ENCODE measurements around the gene GRSF1.
"Not testable (repeated sequence)": the region's sequence is repeated elsewhere in the genome, so short reads cannot be mapped to it uniquely, and the experiment has no call there.

The GRSF1 gene

DNA sequence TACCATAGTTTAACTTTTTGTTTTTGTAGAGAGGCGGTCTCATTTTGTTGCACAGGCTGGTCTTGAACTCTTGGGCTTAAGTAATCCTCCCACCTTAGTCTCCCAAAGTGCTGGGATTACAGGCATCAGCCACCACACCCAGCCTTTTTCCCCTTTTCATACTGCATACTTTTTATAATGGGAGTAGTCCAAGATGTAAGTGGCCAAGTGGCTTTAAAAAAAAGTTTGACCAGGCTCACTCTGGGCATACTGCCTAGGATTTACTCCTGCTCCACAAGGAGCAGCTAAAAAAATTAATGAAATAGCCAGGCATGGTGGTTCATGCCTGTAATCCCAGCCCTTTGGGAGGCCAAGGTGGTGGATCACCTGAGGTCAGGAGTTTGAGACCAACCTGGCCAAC is 6.0 kb downstream of the GRSF1 start:
- no peak for DNase-seq (ENCODE audit: low spot score)

DNA sequence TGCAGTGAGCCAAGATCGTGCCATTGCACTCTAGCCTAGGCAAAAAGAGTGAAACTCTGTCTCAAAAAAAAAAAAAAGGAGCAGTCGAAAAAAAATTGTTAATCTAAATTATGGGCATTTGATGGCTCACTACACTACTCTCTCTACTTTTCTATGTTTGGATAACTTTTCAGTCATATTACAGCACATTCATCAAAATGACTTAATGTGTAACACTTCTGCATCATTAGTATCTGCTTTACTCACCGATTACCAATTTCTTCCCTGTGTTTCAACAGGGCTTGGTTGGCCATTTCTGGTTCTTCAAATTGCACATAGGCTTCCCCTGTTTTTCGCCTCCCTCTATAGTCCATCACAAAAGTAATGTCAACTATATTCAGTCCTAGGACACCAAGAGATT is 8.4 kb downstream of the GRSF1 start:
- no peak for DNase-seq (ENCODE audit: low spot score)

DNA sequence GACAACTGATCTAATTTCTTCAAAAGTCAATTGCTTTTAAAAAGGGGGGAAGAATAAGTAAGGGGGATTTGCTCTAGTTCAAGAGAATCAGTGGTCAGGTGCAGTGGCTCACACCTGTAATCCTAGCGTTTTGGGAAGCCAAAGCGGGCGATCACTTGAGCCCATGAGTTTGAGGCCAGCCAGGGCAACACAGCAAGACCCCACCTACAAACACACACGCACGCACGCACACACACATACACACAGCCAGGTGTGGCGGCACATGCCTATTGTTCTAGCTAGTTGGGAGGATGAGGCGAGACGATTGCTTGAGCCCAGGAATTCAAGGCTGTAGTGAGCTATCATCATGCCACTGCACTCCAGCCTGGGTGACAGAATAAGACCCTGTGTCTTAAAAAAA is 9.6 kb downstream of the GRSF1 start:
- no peak for DNase-seq (ENCODE audit: low spot score)

DNA sequence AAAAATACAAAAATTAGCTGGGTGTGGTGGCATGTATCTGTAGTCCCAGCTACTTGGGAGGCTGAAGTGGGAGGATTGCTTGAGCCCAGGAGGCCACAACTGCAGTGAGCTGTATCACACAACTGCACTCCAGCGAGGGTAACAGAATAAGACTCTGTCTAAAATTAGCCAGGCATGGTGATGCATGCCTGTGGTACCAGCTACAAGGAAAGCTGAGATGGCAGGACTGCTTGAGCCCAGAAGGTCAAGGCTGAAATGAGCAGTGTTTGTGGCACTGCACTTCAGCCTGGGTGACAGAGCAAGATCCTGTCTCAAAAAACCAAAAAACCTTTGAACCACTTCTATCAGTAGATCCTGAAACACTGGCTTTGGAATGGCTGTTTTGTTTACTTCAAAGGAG is 10.2 kb downstream of the GRSF1 start:
- no peak for DNase-seq (ENCODE audit: low spot score)

DNA sequence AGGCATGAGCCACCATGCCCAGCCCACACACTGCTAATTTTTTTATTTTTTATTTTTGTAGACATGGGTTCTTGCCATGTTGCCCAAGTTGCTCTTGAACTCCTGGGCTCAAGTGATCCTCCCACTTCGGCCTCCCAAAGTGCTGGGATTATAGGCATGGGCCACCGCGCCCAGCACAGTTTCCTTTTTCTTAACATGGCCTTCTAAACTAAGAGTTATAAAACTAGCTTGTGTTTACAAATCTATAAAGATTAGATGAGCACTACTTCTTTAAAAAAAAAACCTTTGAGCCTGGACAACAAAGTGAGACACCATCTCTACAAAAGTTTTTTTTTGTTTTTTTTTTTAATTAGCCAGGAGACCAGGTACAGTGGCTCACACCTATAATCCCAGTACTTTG is 10.7 kb downstream of the GRSF1 start:
- DNase-seq (ENCODE audit: low spot score), result no peak

DNA sequence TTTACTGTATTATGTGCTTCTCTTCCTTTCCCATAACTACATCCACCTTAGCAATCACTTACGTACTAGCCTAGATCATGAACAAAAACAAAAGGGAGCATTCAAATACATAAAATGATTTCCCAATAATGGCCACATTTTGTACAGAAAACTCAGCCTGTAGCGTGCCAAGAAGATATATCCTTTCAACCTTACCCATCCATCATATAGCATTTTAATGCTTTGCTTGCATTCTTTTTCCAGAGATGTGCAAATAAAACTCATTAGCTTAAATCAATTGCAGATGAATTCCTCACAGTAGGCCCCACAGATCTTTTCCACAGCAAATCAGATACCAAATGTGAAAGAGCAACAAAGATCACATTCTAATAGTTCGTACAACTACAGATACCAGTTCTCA is 20.8 kb downstream of the GRSF1 start:
- DNase-seq (ENCODE audit: low spot score), result no peak

DNA sequence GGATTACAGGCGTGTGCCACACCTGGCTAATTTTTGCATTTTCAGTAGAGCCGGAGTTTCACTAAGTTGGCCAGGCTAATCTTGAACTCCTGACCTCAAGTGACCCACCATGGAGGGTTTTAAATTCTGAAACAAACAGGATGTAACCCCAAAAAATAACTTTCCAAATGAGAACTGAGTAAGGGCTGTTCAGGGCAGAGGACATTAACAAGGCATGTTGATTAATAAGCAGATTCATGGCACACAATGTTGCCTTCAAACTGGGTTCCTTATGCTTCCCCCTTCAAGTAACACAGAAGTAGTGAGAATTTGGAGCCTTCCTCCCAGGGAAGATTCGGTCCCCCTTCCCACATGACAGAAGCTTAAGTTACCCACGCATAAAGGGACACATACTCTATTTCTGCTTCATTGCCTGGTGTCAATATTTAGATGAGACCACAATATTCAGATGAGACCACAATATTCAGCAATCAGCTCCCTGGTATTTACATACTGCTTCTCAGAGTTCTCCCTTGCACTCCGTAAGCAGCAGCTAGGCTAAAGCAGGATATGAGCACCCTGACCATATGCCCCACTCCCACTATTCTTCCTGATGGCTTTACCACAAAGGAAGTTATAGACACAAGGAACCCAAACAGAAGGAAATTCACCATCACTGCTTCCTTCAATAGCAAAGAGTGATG is 21.4 kb downstream of the GRSF1 start:
- no peak for DNase-seq (ENCODE audit: low spot score)

DNA sequence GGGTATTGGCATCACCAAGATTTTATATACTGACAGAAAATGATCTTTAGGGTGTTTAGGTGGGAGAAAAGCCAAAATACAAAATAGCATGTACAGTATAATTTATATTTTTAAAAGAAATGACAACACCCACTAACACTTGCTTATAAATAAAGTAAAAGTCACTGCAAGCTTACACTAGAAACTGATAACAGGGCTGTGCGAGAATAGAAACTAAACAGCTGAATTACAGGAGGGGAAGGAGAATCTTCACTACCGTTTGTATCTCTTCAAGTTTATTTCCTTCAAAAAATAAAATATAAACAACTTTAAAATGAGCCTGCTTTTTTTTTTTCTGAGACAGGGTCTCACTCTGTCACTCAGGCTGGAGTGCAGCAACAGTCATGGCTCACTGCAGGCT is 22.8 kb downstream of the GRSF1 start:
- no peak for DNase-seq (ENCODE audit: low spot score)

DNA sequence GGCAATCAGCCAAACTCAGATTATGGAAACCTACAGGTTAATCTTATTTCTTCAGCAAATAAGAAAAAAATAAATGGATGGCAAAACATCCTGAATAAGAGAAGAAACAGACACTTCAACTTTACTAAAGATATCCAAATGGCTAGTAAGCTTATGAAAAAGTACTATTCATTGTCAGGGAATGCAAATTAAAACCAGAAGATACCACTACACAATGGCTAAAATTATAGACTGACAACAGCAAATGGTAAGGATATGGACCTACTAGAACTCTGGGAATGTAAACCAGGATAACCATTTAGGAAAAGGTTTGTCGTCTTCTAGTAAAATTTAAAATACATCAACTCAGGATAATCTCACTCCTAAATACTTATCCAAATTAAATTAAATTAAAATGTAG is 24.3 kb downstream of the GRSF1 start:
- no peak for DNase-seq (ENCODE audit: low spot score)

DNA sequence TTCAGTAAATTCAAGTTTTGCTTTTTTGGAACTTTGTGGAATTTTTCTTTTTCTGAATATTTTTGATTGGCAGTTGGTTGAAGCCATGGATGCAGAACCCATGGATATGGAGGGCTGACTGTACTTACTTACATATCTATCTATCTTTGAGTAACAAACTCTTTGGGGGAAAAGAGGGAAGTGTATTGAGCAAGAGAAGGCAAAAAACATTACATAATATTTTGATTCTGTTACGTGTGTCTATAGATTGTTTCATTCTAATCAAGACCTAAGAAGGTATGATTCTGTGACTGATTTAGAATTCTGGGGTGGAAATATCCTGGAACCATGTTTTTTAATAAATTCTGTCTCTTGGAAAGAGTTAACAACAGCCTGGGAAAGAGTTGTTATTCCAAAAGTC is 31.5 kb downstream of the GRSF1 start:
- no peak for DNase-seq (ENCODE audit: low spot score)

DNA sequence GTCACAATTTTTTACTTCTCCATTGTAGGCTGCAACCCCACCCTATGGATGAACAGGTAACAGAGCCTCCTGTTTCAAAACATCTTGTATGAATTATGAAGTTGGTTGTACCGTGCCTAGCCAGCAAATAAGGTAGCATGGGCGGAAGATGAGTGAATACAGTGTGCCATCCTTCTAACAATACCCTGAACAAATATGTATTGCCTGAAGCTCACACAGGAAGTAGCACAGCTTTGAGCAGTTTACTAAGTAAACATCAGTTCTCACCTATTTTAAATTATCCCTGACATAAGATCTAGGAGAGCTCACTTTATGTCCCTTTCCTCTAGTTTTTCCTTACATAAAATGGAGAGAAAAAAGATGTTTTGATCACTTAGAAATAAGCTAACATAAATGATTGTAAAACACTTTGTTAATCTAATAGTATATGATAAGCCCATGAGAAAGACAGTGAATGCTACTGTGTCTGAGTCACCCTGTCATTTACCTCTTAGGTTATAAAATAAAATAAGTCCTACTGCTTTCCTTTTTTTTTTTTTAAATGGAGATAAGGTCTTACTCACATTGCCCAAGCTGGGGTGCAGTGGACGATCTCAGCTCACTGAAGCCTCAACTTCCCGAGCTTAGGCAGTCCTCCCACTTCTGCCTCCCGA is 36.6 kb downstream of the GRSF1 start:
- no peak for DNase-seq (ENCODE audit: low spot score)

DNA sequence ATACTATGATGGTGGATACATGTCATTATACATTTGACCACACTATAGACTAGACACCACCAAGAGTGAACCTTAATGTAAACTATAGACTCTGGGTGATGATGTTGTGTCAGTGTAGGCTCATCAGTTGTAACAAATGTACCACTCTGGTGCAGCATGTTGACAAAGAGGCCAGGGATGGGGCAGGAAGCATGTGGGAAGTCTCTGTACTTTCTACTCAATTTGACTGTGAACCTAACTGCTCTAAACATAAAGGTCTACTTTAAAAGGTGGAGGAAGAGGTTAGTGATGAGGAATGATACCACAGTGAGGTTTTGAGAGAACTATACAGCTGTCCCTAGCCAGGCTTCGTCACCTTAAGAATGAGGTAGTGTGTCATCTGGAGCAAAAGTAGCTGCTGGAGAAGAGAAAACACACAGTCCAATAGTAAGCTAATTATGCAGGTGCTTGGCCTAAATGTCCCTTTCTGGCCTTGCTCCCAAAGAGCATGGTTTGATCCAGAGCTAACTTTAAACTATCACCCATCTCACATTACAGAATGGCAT is 38.4 kb downstream of the GRSF1 start:
- DNase-seq (ENCODE audit: low spot score), result no peak

DNA sequence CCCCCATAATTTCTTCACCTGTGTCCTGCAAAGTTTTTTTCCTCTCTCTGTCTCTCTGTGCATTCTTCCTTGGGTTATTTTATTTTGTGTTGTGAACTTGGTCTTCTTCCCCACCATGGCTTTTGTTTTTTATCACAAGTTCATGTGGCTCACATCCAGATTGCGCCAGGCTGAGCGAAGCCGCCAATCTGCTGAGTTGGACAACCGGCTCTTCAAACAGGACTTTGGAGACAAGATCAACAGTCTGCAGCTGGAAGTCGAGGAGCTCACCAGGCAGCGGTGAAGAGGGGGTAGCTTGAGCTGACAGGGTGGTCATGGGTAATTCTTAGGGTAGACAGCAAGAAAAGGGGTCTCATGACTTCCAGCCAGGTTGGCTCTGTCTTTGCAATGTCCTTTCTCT is 46.1 kb downstream of the GRSF1 start:
- no peak for DNase-seq (ENCODE audit: low spot score)

DNA sequence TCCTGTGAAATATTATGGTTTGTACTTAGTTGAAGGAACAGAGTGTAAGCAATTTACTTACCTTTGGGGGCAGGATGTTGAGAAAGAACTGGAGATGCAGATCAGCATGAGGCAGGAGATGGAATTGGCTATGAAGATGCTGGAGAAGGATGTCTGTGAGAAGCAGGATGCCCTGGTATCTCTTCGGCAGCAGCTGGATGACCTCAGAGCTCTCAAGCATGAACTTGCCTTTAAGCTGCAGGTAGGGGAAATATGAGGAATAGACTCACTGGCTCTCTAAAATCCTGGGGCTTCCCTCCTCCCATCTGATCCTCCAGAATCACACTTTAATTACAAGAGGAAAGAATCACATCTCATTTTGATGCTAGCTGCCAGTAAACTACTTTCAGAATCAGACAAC is 51.0 kb downstream of the GRSF1 start:
- no peak for DNase-seq (ENCODE audit: low spot score)

DNA sequence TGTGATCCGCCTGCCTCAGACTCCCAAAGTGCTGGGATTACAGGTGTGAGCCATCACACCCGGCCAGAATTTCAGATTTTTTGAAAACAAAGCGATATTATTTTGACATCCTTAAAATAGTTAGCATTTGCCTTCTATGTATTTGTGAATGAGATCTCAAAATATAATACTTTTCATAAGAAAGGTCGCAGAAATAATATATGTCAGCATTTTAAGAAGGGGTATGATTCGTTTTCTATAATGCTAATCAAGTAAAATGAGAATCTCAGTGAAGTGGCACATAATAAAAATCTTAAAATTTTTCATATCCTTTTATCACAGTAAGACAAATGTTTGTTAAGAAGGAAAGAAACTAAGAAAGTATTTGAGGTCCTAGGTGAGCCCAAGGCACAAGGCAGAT is 52.2 kb downstream of the GRSF1 start:
- no peak for DNase-seq (ENCODE audit: low spot score)

DNA sequence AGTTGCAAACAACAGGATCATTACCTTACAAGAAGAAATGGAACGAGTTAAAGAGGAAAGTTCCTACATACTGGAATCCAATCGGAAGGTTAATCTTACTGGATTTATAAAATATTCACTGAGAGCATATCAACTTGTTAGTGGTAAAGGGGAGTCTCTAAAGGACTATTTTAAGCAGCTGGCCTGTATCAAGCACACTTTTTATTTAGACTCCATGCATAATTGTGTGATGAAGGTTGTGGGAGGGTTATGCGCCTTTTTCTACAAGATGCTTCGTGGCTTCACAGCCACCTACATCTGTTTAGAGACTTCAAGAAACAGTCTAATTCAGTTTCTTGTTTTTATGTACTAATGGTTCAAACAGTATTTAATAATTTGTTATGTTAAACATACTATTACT is 56.6 kb downstream of the GRSF1 start:
- DNase-seq (ENCODE audit: low spot score), result no peak

DNA sequence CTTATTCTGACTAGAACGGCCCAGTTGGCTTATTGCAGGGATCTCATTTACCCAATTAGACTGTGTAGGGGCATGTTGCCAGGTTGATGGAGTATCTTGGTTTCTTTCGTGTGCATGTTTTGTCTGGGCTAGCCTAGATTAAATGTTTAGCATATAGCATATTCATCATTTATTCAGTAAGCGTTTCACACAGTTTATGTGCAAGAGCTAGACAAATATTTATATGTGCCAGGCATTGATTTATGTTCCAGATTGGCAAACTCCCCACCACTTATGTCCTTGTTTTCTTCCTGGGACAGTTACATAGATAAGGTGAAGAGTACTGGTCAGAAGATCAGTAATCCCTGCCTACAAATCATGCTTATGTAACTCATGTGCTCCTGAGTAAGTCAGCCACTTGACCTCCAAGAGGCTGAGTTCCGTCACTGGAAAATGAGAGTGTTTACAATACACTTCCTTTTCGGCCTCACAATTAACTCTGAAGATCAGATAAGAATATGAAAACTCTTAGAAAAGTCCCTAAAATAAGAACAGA is 60.7 kb downstream of the GRSF1 start:
- no peak for DNase-seq (ENCODE audit: low spot score)

DNA sequence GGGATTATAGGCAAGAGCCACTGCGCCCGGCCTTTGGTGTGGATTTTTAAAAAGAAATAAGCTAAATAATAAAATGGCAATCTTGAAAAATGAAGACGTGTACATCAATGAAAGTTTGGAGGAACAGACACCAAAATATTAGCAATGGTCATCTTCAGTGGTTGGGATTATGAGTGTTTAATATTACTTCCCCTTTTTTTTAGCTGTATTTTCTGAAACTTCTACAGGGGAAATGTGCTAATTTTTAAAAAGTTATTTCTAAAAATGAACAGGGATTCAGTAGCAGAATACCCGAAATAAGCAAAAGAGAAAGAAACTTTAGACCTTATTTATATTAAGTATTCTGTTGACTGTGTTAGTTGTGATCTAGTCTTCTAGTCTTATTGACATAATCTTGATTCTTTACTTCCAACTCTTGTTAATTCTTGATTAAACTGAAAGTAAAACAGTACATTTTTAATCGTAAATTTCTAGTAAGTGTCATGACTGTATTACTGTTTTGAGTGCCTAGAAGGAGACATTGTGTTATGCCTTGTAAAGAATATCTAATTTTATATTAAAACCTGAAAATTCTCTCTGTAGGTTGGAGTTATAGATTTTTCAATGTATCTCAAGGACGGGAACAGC is 66.6 kb downstream of the GRSF1 start:
- DNase-seq (ENCODE audit: low spot score), result no peak

DNA sequence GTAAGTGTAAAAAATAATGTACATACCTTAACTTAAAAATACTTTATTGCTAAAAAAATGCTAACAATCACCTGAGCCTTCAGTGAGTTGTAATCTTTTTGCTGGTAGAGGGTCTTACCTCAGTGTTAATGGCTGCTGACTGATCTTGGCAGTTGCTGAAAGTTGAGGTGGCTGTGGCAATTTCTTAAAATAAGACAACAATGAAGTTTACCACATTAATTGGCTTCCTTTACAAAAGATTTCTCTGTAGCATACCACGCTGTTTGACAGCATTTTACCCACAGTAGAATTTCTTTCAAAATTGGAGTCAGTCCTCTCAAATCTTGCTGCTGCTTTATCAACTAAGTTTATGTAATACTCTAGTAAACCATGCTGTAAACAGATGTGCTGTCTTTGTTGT is 70.3 kb downstream of the GRSF1 start:
- DNase-seq (ENCODE audit: low spot score), result not testable (repeated sequence)

DNA sequence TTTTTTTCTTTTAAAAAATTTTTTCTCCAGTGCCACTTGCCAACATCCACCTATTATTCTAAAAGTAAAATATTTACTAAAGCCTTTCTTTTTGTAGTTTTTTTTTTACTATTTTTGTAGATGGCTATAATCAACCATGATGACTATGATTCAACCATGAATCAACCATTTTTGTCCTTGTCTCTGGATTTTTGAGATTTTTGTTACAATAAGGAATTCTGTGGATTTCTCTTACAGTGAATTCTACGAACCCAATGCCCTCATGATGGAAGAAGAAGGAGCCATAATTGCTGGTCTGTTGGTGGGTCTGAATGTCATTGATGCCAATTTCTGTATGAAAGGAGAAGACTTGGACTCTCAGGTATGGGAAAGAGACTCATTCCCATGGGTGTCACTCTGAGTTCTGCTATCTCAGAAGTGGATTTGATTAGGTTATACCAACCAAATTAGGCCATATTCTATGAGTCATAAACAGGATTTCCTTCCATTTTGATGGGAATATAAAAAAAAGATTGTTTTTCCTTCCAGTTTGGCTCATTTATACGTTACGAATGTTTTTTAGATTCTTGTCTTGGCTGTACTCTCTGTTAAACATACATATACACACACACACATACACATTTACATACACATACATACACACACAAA is 71.3 kb downstream of the GRSF1 start:
- DNase-seq (ENCODE audit: low spot score), result no peak

Data from CD4-positive, alpha-beta T cell treated with Interleukin-2 at 100 ng/mL for 4 hours (primary cell).